GM06990 (cell line): Measurements from ENCODE around the gene SMOC1.

Experiments
- DNase-seq: peaks from one replicate; pipeline ENCODE4 v3.0.0-alpha.2; 2011; ENCODE audit not compliant: insufficient read length; ENCODE audit errors: extremely low read depth
- H3K27me3 ChIP-seq: replicated peaks from 2 replicates; pipeline ENCODE4 v1.6.0; 2011; ENCODE audit warnings: low read length; ENCODE audit not compliant: control insufficient read depth, insufficient read depth
- H3K36me3 ChIP-seq: 2 replicates; pipeline ENCODE4 v1.5.1; 2011; ENCODE audit warnings: low read length; ENCODE audit not compliant: control insufficient read depth, insufficient read depth
- H3K4me3 ChIP-seq: replicated peaks from 2 replicates; pipeline ENCODE4 v1.5.1; 2011; ENCODE audit warnings: low read depth, mild to moderate bottlenecking, control low read depth, low read length
- CTCF ChIP-seq: IDR thresholded peaks from 2 replicates; pipeline ENCODE4 v1.5.1; 2011; ENCODE audit warnings: low read length, control low read depth, mild to moderate bottlenecking, inconsistent platforms; ENCODE audit not compliant: insufficient read depth, poor library complexity, severe bottlenecking

SMOC1 gene

GRCh38 chr14:69873877-69874780 is 5.1 kb upstream of the SMOC1 start:
- DNase-seq, result no peak
- H3K4me3 ChIP-seq, result no peak overlapping the region
- TF ChIP-seq CTCF, result no peak
- peaks cover 2% of the 10 kb centered on the region for H3K27me3 ChIP-seq
- H3K36me3 ChIP-seq, result no peaks in the 10 kb centered on the region

GRCh38 chr14:69876221-69876847 is 2.9 kb upstream of the SMOC1 start:
- Histone ChIP-seq H3K27me3 (peaks cover 3% of the 10 kb centered on the region), H3K4me3 (no peak overlapping the region), H3K36me3 (no peaks in the 10 kb centered on the region)
- TF ChIP-seq CTCF, result no peak
- no peak for DNase-seq

GRCh38 chr14:69876848-69877306 is 2.3 kb upstream of the SMOC1 start:
- no peak for DNase-seq
- H3K36me3 ChIP-seq, result no peaks in the 10 kb centered on the region
- no peak overlapping the region for H3K4me3 ChIP-seq
- peaks cover 3% of the 10 kb centered on the region for H3K27me3 ChIP-seq
- no peak for TF ChIP-seq CTCF

GRCh38 chr14:69877492-69877891 is 1.7 kb upstream of the SMOC1 start:
- TF ChIP-seq CTCF, result peak; percentile 55
- no peaks in the 10 kb centered on the region for H3K36me3 ChIP-seq
- DNase-seq, result no peak
- peaks cover 3% of the 10 kb centered on the region for H3K27me3 ChIP-seq
- no peak overlapping the region for H3K4me3 ChIP-seq

- no peak for DNase-seq
- TF ChIP-seq CTCF, result no peak
- Histone ChIP-seq H3K36me3 (no peaks in the 10 kb centered on the region), H3K27me3 (peaks cover 3% of the 10 kb centered on the region), H3K4me3 (no peak overlapping the region)
These were observed 965 bp upstream of the SMOC1 start for GRCh38 chr14:69878251-69878650.
